Measurements from ENCODE around the gene XRCC4. TPM values are rescaled to one million over a fixed set of nuclear protein-coding genes. Genes with fewer than 3 reads are reported as not detected.

Gene XRCC4
- total and polyA plus RNA-seq, 2 of the 8 experiments (the other 6 are each of a cell fraction or from before 2014, with no cell fraction given): 3.0 to 8.3 TPM

- Histone ChIP-seq H4K91ac (replicated peaks; ENCODE audit: insufficient read length, low read length) (no peak overlapping the region), H2BK12ac (ENCODE audit: low read depth, low read length) (no peak overlapping the region), H3K18ac (ENCODE audit: extremely low read depth, low read length) (no peak overlapping the region), H3K36me3 (ENCODE audit: control insufficient read depth in 2 of 4, insufficient read depth in 4 of 4, low read length in 3 of 4) (no peaks in the 10 kb centered on the region; a peak in 1 of 8 replicates), H3K27me3 (replicated peaks in 1 of 4; ENCODE audit: control insufficient read depth in 3 of 4, extremely low read depth in 1 of 4, insufficient read depth in 3 of 4, low read length in 3 of 4) (no peaks in the 10 kb centered on the region), H3K14ac (ENCODE audit: insufficient read length) (no peak overlapping the region), H3K9me3 (ENCODE audit: insufficient read depth in 2 of 2, low read depth in 1 of 2, low read length in 1 of 2) (peaks cover 0 to 9% of the 10 kb centered on the region in 2 experiments; a peak in 1 of 4 replicates), H3K79me2 (ENCODE audit: control insufficient read depth in 1 of 2, insufficient read depth in 2 of 2, low read length in 2 of 2) (no peaks in the 10 kb centered on the region), H4K8ac (ENCODE audit: extremely low read depth, insufficient read depth, low read length) (no peak overlapping the region), H3K4me3 (ENCODE audit: extremely low read depth in 1 of 4, insufficient read depth in 2 of 4, low read depth in 3 of 4, low read length in 4 of 4) (no peak overlapping the region), H3K9ac (replicated peaks in 1 of 4; ENCODE audit: extremely low read depth in 1 of 4, low read depth in 3 of 4, low read length in 3 of 4) (no peak overlapping the region), H2BK120ac (replicated peaks; ENCODE audit: low read depth, low read length) (no peak overlapping the region), H3K27ac (ENCODE audit: low read depth, low read length) (no peak overlapping the region), H4K20me1 (replicated peaks in 1 of 2; ENCODE audit: control insufficient read depth in 1 of 2, insufficient read depth in 2 of 2, low read length in 2 of 2) (no peaks in the 10 kb centered on the region), H3K23me2 (ENCODE audit: low read depth, low read length) (no peaks in the 10 kb centered on the region), H3K79me1 (ENCODE audit: low read depth, low read length) (no peaks in the 10 kb centered on the region), H2BK5ac (ENCODE audit: low read depth, low read length) (no peak overlapping the region), H2BK20ac (ENCODE audit: low read length) (no peak overlapping the region), H3K4me1 (replicated peaks in 1 of 4; ENCODE audit: control insufficient read depth in 3 of 4, insufficient read depth in 4 of 4, low read length in 3 of 4) (no peaks in the 10 kb centered on the region), H2AFZ (ENCODE audit: low read length) (no peak overlapping the region), H2AK5ac (ENCODE audit: low read depth, low read length) (no peak overlapping the region), H2BK15ac (ENCODE audit: low read length) (no peak overlapping the region), H3K23ac (ENCODE audit: insufficient read length) (no peak overlapping the region), H3K4ac (replicated peaks; ENCODE audit: insufficient read length, low read depth, low read length) (no peak overlapping the region), H4K5ac (ENCODE audit: insufficient read length, low read depth, low read length) (no peak overlapping the region), H3K56ac (replicated peaks; ENCODE audit: insufficient read length, low read depth, low read length) (no peak overlapping the region), H3K4me2 (ENCODE audit: insufficient read depth in 1 of 2, low read depth in 2 of 2, low read length in 2 of 2) (no peak overlapping the region)
- FAIRE-seq (no peak), DNase-seq (ENCODE audit: low read depth in 1 of 2, low spot score in 2 of 2) (no peak)
- WGBS, 2 experiments (ENCODE audit: extremely low coverage in 1 of 2, insufficient coverage in 1 of 2, insufficient read length in 1 of 2, insufficient replicate concordance in 2 of 2, low coverage in 1 of 2, low lambda C conversion rate in 2 of 2, missing lambda C conversion rate in 1 of 2): 90% methylated on average over 18 of the region's 18 CpGs; no CpG with 5 or more reads in 1 of the 2 experiments
- no peak for TF ChIP-seq SP4 (IDR thresholded peaks at IDR 0.05; ENCODE audit: low read length)
- TF ChIP-seq RAD21 (IDR thresholded peaks at IDR 0.05 in 1 of 2, conservative IDR thresholded peaks at IDR 0.05 in 1 of 2; ENCODE audit: low read depth in 2 of 2, low read length in 2 of 2): peak in 1 of 2 experiments; percentile 7; a peak in 1 of 4 replicates
- ChIA-PET POLR2A (ENCODE audit: partially characterized antibody) (no interaction called here), CTCF (ENCODE audit: partially characterized antibody) (interaction anchor here (1.0 to 2.1 kb wide), 5 partner anchors 8 to 492 kb away, joined by 3 to 7 read pairs (median 3); no protein-coding TSS in a partner anchor)
Observed at GRCh38 chr5:83133797-83134196, 56.5 kb downstream of the XRCC4 start.
